Activated CD8-positive, alpha-beta memory T cell treated with anti-CD3 and anti-CD28 coated beads, Interleukin-2, amount 50 U/mL, for 24 hours (primary cell): Measurements from ENCODE around the gene PAK5.

Experiments used
- DNase-seq: peaks from one replicate; pipeline ENCODE4 v3.0.0-alpha.2; 2020; ENCODE audit errors: extremely low read depth

The PAK5 gene

DNA sequence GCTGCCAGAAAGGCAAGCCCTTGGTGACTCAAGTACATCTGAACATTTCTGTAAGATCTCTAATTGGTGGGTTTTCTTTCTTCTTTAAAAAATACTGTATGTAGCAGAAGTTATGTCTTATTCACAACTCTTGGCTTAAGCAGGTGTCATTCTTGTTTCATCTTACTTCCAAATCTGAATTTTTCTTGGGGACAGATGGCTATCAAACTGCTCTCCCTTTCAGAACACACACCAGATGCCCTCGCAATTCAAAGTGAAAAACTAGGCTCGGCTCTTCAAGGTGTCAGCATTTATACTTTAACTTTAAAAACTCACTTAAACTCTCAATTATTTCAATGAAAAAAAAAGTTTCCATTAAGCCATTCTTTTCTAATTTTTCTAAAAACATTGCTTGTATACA is 49.7 kb downstream of the PAK5 start:
- DNase-seq: no peak

DNA sequence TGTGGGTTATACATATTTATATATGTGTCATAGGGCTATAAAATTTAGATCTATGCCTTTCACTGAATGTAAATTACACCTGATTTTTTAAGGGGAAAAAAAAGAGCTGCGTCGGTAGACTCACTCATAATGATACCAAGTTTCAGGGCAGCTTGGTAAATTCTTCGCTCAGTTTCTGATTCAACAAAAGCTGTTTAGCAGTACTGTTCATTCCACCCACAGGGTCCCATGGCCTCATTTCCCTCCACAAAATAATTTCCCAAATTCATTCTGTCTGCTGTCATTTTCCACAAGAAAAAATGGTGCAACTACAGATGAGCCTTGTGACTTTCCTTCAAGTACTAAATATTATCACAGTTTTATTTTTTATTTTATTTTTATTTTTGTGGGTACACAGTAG is 63.7 kb downstream of the PAK5 start:
- DNase-seq: no peak

DNA sequence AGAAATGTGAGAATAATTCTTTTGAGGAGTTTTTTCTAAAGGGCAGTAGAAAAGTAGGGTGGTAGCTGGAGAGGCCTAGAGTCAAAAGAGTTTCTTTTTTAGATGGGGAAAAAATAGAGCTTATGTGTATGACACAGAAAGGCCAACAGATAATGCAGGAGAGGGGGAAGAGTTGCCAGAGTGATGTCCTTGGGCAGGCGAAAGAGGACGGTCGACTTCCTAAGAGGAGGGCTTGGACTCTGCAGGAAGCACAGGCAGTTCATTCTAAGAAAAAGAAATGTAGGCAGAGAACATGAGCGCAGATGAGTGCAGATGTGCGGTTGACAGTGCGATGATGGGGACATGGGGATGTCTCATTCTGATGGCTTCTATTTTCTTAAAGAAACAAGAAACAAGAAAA is 68.9 kb downstream of the PAK5 start:
- DNase-seq: no peak

DNA sequence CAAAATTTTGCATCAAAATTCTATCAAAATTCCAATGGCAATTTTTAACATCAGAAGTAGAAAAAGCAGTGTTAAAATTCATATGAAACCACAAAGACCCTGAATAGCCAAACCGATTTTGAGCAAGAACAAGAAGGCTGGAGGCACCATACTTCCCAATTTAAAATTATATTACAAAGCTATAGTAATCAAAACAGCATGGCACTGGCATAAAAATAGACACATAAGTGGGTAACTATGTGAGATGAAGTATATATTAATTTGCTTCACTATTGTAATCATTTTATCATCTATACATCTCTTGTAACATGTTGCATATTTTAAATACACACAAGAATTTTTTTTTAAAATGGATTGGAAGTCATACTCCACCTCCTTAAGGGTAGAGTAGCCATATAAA is 77.4 kb downstream of the PAK5 start:
- no peak for DNase-seq

DNA sequence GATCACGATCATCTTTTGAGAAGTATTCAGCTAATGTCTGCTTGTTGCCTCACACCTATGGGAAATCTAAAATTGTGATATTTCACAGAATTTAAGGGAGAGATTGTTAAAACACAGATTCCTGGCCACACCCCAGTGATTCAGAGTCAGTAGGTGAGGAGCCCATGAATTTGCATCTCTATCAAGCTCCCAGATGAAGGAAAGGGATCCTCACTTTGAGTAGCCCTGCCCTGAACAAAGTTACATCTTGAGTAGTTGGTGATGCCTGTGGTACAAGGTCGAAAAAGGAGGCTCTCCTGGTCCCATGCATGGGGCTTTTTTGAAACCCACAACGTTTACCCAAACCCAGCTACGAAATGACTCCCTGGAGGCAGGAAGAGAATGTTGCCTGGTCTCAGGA is 79.5 kb downstream of the PAK5 start:
- DNase-seq: no peak

DNA sequence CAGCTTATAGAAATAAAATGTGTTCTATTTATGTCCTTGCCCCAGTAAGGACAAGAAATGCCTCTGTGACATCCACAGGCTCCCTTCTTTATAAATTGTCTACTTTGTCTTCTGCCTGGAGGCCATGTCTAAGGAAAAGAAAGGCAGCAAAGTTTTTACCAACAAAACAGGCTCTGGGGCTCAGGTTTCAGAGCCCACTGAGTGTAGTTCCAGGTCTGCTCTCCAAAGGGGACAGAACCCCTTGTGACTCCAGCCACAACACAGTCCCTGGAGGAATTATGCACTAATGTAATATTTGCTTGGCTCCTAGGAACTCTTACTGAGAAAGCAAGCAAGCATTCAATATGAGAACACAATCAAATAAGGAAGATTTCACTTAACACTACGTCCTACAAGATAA is 80.1 kb downstream of the PAK5 start:
- no peak for DNase-seq

DNA sequence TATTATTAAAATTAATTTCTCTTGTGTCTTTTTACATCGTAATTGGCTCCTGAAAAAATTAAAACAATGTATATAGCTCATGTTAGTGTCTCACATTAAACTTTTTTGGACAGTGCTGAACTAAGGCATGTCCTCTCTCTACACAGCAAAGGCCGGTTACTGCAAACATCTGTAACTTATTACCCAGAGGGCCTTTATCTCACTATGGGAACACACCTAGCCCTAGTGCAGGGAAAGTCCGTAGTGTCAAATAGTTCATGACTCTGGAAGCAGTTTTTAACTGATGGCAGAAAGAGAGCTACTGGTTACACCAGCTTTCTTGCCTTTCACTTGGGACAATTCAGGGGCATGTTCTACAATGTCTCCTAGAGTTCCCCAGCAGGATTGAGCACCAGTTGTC is 82.2 kb downstream of the PAK5 start:
- DNase-seq: no peak

DNA sequence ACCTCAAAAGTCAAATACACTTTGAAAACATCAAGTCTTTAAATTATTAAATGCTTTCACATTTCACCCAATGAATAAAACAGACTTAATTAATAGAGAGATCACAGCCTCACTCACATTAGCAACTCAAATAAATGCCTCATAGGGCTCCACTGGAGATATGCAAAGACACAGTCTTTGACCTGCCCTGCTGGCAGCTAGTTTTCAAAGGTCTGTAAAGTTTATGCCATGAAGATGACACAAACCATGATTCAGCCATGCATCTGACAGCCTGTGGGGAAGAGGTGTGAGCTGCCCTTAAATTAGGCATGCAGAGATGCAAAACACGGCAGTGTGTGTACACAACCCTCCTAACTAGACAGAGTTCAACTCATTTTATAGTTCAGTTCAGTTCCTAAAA is 83.6 kb downstream of the PAK5 start:
- DNase-seq: no peak

DNA sequence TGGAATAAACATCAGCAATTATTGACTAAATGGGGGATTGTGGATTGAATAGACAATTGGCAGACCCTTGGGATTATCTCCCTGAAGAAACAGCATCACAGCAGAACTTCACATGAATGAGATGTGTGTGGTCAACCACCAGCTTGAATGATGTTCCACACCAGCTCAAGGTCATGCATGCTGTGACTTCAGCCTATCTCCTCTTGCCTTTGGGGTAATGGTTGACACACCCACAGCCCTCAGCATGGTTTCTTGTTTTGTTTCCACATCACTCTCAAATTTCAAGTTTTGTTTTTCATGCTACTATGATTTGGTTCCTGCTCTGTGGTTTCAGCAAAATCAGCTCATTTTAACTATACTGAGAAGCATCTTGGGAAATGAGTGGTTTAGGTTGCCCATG is 94.3 kb downstream of the PAK5 start:
- no peak for DNase-seq

DNA sequence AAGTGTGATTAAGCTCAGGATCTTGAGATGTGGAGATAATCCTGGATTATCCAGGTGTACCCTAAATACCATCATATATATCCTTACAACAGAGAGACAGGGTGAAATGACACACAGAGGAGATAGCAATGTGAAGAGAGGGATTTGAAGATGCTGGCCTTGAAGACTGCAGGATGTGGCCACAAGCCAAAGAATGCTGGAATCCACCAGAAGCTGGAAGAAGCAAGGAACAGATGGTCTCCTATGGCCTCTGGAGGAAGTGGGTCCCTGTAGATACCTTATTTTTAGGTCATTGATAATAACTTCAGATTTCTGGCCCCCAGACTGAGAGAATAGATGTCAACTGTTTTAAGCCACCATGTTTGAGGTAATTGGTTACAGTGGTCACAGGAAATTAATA is 95.0 kb downstream of the PAK5 start:
- DNase-seq: no peak

DNA sequence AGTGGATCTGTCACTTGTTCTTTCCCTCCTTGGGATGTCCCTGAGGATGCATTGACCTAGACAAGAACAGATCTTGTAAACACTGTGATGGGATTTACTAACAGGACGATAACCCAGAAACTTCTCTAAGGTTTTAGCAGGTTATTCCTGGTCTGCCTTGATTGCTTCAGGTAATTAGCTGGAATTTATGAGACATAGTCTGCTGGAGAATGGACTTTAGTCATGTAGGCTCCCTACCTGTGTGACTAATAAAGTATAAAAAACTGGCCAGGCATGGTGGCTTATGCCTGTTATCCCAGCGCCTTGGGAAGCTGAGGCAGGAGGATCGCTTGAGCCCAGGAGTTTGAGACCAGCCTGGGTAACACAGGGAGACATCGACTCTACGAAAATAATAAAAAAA is 96.1 kb downstream of the PAK5 start:
- DNase-seq: no peak

DNA sequence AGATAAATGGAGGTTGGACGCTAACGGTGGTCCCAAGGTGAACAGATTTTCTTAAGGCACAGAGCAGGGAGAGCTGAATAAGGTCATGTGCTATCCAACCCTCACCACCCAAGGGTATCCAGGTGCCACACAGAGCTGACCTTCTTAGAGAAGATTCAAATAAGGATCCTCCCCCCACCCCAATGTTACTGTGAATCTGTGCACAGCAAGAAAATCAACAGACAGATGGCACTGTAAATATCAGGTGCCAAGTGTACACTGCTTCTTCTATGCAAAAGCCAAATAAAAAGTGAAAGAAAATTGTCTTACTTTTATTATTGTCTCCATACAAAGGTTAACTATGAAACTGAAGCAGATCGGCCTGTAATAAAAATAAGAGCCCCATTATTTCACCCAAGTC is 96.9 kb downstream of the PAK5 start:
- DNase-seq: no peak

DNA sequence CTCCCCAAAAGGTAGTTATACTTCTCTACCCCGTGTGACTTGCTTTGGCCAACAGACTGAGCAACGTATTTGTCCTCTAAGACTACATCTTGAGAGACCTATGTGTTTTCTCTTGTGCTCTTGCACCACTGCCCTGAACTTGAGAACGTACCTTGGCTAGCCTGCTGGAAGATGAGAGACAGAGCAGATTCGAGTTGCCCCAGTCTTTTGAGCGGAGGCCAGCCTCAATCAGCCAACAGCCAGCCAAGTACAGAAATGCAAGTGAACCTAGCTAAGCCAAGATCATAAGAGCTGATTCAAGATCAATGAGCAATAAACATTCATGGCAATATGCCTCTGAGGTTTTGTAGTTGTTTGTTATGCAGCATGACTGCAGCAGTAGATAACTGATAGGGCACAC is 98.4 kb downstream of the PAK5 start:
- no peak for DNase-seq

DNA sequence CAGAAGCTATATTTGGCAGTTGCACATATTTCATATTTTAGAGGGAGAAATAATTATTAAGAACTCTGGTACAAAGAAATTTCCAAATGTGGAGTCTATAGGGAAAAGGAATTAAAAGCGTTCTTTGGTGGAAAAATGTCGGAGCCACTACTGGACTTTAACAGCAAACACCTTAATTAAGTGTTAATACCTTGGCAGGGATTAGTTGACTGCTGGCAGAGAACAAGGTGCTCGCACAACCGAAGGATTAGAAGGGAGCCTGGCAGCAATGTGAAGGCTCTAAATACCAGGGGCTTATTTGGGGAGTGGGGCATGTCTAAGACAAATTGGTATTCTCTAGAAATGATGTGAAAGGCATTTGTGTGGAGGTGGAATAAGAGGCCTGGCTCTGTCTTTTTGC is 98.9 kb downstream of the PAK5 start:
- no peak for DNase-seq

DNA sequence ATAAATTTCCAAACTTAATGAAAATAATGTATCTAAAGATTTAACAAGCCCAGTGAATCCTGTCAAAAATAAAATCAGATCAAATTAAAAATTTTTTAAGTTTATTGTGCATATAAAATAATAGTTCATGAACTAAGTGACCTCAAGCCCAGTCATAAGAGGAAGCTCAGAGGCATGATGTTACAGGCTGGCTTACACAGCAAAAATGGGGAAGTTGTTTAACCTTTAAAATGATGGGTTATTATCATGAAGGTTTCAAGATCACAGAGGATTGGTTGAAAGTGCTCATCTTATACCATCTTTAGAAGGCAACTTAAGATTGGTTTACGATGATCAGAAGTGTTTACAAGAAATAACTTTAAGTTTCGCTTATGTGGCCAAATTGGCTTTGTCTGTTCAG is 102.5 kb downstream of the PAK5 start:
- no peak for DNase-seq

DNA sequence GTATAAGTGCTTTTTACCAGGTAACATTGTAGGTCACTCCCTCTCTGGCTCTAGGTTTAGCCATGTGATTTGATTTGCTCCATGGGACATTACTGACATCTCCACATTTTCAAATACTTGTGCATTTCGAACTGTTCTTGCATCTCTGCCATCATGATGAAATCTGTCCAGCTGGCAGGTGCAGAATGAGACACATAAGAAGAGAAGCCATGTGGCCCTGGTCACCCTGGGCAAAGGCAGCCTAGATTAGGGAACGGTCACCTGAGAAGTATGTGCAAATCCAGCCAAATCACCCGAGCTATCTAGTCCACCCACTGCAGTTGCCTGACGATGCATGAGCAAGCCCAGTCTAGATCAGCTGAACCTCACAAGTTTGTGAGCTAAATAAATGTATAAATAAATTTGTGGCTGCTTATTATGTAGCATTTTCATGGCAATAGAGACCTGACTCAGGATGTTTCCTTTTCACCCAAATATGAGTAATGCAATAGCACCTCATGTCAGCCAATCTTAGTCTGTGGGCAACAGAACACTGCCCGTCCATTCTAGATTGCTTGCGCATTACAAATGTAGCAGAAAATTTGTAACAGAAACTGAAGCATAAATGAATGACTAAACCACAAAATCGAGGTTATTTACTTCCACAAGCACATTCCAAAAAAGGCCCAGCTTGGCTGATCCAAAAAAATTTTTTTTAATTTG is 115.2 kb downstream of the PAK5 start:
- DNase-seq: no peak

DNA sequence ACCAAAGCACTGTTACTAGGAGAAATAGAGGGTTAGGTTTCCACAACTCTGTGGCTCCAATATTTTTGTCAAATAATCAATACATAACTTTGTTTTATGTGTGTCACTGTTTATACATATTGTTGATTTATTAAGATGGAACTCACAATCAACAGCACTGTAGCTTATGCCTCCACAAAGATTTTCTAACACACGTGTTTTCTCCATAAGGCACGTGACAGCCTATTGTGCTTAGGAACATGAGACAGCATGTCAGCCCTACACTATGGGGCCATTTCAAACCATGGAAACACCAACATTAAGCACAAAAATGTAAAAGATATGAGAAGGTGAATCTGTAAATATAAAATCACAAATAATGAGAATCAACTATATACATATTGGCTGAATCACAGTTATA is 127.0 kb downstream of the PAK5 start:
- no peak for DNase-seq

DNA sequence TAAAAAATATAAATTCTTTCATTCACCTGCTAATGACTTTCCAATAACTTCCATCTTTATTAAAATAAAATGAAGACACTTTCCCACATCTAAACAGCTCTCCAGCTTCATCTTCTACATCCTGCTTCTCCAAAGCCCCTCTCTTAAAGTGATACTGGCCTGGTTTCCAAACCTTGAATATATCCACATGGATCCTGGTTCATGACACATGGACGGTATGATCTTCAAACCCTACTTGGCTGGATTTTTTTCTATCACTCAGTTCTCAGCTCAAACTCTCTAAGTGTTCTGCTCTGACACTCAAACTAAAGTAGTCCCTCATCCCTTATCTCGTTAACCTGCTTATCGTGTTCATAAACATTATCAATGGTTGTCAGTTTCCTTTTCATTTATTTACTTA is 128.2 kb downstream of the PAK5 start:
- no peak for DNase-seq

DNA sequence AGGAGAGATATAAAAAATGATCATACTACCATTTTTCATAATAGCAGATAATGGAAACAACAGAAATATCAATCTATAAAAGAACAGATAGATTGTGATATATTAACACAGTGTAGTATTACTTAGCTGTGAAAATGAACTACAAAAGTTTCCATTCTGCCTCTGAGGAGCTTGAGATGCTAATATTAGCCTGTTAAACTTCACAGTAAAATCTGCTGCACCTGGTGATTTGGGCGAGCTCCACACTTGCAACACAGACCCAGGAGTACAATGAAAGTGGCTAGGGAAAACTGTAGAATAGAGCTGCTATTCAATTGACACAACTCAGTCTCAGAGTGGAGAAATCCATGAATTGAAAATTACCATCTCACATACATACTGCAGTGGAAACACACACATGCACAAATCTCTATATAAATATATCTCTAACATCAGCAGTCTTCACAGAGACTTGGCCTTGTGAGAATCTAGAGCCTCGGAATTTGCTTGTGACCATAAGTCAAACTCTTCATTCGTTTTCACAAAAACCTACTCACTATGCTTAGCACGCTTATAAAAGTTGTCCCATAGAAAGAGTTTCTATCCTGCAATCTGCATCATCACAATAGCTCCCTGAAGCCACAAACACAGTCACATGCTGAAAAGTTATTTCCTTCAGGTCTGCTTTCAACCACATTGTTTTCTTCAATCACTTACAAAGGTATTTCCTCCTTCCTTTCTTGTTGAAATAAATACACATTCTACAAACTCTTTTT is 133.0 kb downstream of the PAK5 start:
- no peak for DNase-seq

DNA sequence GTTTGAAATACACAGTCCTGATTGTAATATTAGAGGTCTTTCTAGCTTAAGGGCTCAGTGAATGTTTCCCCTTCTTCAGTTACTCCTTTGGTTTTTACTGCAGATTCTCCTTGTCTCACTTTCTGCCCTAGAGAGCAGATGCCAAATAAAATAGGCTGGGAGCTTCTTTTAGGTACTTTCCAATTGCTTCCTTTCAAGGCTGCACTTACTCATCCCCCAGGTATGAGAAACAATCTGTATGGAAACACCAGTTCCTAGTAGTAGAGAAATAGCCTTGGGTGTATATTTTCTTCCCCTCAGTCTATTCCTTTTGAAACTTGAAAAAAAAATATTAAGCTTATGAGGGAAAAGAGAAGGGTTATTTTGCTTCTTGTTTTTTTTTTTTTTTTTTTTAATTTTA is 139.7 kb downstream of the PAK5 start:
- no peak for DNase-seq

DNA sequence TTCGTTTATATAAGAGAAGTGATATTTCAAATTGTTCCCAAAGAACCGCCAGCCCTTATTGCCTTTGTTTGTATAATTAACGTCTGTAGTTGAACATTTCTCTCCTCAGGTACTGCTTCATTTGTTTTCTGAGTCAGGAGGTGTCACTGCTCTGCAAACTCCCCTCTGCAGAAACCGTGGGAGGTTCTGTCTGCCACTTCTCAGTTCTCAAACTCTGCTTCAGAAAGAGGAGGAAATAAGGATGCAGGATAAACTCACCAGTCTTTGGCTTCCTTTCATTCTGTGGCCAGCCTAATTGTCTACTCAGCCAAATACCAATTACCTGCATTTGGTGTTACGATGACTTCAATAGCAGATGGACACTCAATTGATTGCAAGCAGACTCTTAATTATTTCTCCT is 149.8 kb downstream of the PAK5 start:
- DNase-seq: no peak

DNA sequence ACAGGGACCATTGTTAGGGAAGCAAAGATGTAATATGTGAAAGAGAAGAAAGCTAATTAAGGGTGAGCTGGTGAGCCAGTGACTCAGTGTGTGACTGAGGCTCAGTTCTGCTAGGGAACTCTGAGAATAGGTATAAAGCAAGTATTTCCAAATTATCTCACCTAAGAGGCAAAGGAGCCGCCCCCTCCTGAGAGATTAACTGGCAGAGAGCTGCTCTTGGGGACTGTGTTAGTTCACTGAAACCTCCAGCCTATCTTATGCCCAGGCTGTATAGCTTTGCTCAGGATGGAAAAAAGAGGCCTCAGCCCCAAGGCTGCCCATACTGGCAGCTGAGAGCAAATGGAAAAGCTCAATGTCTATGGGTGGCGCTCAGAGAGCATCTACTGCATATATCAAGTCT is 152.0 kb downstream of the PAK5 start:
- no peak for DNase-seq

DNA sequence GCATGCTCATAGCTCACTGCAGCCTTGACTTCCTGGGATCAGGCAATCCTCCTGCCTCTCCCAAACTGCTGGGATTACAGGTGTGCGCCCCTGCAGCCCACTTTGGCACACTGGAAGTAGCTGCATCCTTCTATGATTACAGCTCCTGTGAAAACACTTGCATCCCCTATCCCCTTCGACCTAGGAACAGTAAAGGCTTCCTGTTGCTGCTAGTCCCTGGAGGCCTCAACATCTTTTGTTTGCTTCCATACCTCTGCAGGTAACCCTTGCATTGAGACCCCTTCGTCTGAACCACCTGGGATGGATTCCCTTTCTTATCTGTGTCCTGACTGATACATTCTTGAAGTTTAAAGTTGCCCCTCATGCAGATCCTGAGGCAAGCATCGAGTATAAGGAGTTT is 152.4 kb downstream of the PAK5 start:
- no peak for DNase-seq

DNA sequence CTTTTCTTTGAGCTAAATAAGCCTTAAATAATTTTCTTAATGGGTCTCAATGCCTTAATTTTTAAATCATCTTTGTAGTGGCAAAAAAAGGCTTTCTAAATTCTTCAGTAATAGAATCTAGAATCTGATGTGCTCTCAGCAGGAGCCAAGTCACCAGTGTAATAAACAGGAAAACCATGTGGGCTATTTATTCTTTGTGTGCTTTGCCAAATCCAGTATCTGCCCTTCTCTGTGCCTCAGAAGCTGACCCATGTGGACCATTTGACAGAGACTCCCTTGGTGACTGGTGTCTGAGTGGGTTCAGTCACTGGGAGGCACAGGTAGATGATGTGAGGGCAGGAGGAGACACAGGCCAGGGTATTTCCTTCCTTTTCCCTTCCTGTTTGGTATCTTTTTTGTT is 152.9 kb downstream of the PAK5 start:
- no peak for DNase-seq
